SW 1271 (cell line): ENCODE data around the gene CCDC83.
A peak's percentile ranks its signal among the peaks of the same experiment; 100 is the strongest.

Experiments used
- DNase-seq, 2 experiments: peaks; one replicate each; lab custom pipeline; 2025; lab: John Stamatoyannopoulos, UW

The CCDC83 gene

GRCh38 chr11:85855341-85855656, at the start of gene CCDC83:
TSS of gene CCDC83 (plus strand) at chr11:85855383. CDS start at chr11:85865124, 9,741 bp downstream.
- DNase-seq = no peak

- DNase-seq = no peak
These were observed 49.8 kb upstream of the CCDC83 start for GRCh38 chr11:85805387-85805786.

- DNase-seq = no peak
These were observed 49.2 kb upstream of the CCDC83 start for GRCh38 chr11:85806016-85806415.

- DNase-seq = no peak
These were observed 48.3 kb upstream of the CCDC83 start for GRCh38 chr11:85806876-85807275.

- no peak for DNase-seq
These were observed 46.0 kb upstream of the CCDC83 start for GRCh38 chr11:85809191-85809590.

- no peak for DNase-seq
These were observed 45.3 kb upstream of the CCDC83 start for GRCh38 chr11:85809863-85810262.

GRCh38 chr11:85810521-85810870, 44.7 kb upstream of the CCDC83 start:
- DNase-seq = no peak

- peak in 1 of 2 experiments; percentile 58 for DNase-seq
These were observed 44.1 kb upstream of the CCDC83 start, which contains the start of gene SYTL2 for GRCh38 chr11:85810871-85811611. TSS of gene SYTL2 (minus strand) at chr11:85811141. CDS start at chr11:85757725, 53,416 bp downstream.

- no peak for DNase-seq
These were observed 43.6 kb upstream of the CCDC83 start for GRCh38 chr11:85811624-85812023.

- no peak for DNase-seq
These were observed 41.5 kb upstream of the CCDC83 start for GRCh38 chr11:85813721-85814120.

GRCh38 chr11:85815186-85815931, 39.8 kb upstream of the CCDC83 start:
- no peak for DNase-seq

- DNase-seq = no peak
These were observed 35.7 kb upstream of the CCDC83 start for GRCh38 chr11:85819441-85819840.

- no peak for DNase-seq
These were observed 33.5 kb upstream of the CCDC83 start for GRCh38 chr11:85821636-85822035.

- DNase-seq = no peak
These were observed 32.4 kb upstream of the CCDC83 start for GRCh38 chr11:85822814-85823213.

- DNase-seq = no peak
These were observed 31.4 kb upstream of the CCDC83 start for GRCh38 chr11:85823816-85824215.

GRCh38 chr11:85825616-85826015, 29.6 kb upstream of the CCDC83 start:
- no peak for DNase-seq

GRCh38 chr11:85826116-85826855, 28.9 kb upstream of the CCDC83 start:
- DNase-seq = peak in 1 of 2 experiments; percentile 33

- peak; percentile 29 to 80 for DNase-seq
These were observed 27.2 kb upstream of the CCDC83 start for GRCh38 chr11:85827748-85828639.

GRCh38 chr11:85828640-85828978, 26.6 kb upstream of the CCDC83 start:
- DNase-seq = no peak

GRCh38 chr11:85829172-85829571, 26.0 kb upstream of the CCDC83 start:
- no peak for DNase-seq

GRCh38 chr11:85831050-85831449, 24.1 kb upstream of the CCDC83 start:
- DNase-seq = no peak

- DNase-seq = no peak
These were observed 19.9 kb upstream of the CCDC83 start for GRCh38 chr11:85835263-85835662.
